ELR (cell line): ENCODE data around the gene PLPP1.

Source experiments
- DNase-seq: peaks from one replicate; pipeline ENCODE4 v3.0.0-alpha.2; 2015; ENCODE audit warnings: low read depth

The PLPP1 gene

GRCh38 chr5:55534436-55535198 is at the start of gene PLPP1:
Gene PLPP1 (minus strand): TSS chr5:55534964. CDS start chr5:55534629, 335 bp downstream.
- DNase-seq, result peak; percentile 90

- DNase-seq, result no peak
Measured at GRCh38 chr5:55583578-55583977, 48.8 kb upstream of the PLPP1 start.

- DNase-seq, result no peak
Measured at GRCh38 chr5:55582256-55582655, 47.5 kb upstream of the PLPP1 start.

- DNase-seq, result no peak
Measured at GRCh38 chr5:55580042-55580441, 45.3 kb upstream of the PLPP1 start.

GRCh38 chr5:55578771-55579170 is 44.0 kb upstream of the PLPP1 start:
- DNase-seq, result no peak

GRCh38 chr5:55577353-55578060 is 42.7 kb upstream of the PLPP1 start:
- no peak for DNase-seq

GRCh38 chr5:55576661-55577060 is 41.9 kb upstream of the PLPP1 start:
- no peak for DNase-seq

GRCh38 chr5:55575815-55576583 is 41.2 kb upstream of the PLPP1 start:
- DNase-seq, result no peak

- no peak for DNase-seq
Measured at GRCh38 chr5:55572600-55572999, 37.8 kb upstream of the PLPP1 start.

- DNase-seq, result no peak
Measured at GRCh38 chr5:55572020-55572419, 37.3 kb upstream of the PLPP1 start.

- DNase-seq, result no peak
Measured at GRCh38 chr5:55570570-55570969, 35.8 kb upstream of the PLPP1 start.

GRCh38 chr5:55570026-55570425 is 35.3 kb upstream of the PLPP1 start:
- DNase-seq, result peak; percentile 3

- DNase-seq, result no peak
Measured at GRCh38 chr5:55569513-55569865, 34.7 kb upstream of the PLPP1 start.

- DNase-seq, result no peak
Measured at GRCh38 chr5:55568654-55569512, 34.1 kb upstream of the PLPP1 start.

GRCh38 chr5:55564721-55565120 is 30.0 kb upstream of the PLPP1 start:
- no peak for DNase-seq

GRCh38 chr5:55558484-55558883 is 23.7 kb upstream of the PLPP1 start:
- no peak for DNase-seq

GRCh38 chr5:55557123-55557522 is 22.4 kb upstream of the PLPP1 start:
- no peak for DNase-seq

GRCh38 chr5:55554585-55555202 is 19.9 kb upstream of the PLPP1 start:
- no peak for DNase-seq

- DNase-seq, result no peak
Measured at GRCh38 chr5:55551904-55552303, 17.1 kb upstream of the PLPP1 start.

- no peak for DNase-seq
Measured at GRCh38 chr5:55551358-55551757, 16.6 kb upstream of the PLPP1 start.

- DNase-seq, result no peak
Measured at GRCh38 chr5:55547781-55548180, 13.0 kb upstream of the PLPP1 start.
